ENCODE data around the gene RPL15.

Gene RPL15

DNA sequence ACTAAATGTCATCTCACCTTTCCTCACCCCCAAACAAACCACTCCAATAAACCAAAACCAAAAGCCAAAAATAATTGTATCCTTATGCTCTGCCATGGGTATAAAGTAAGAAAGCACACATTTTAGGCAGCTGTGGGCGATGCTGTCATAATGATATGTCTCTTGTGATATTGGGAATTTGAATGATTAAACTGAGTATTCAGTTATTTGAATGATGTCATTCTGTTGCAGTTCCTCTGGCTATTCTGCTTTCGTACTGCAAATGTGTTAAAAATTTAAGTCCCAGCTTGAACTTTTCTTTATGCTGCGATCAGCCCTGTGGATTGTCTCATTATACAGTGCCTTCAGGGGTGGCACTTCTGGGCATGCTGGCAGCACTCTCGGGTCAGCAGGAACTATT, 17.3 kb downstream of the RPL15 start:
- FAIRE-seq, result no peak

DNA sequence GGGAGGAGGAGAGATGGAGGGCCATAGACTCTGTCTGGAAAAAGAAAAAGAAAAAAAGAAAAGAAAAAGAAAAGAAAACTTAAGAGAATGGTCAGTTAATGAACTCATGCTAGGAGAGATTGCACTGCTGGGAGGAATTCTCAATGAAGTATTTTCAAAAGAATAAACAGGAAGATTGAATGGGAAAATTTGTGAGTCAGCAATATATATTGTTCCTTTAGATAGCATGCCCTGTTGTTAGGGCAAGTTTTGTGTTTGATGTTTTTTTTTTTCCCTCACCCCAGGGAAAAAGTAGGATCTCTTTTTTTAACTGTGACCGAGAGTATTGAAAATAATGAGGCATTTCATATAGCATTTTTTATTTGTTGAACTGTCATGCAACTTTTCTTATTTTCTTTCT, 20.4 kb downstream of the RPL15 start:
- no peak for FAIRE-seq

- FAIRE-seq, result no peak
Observed at GRCh38 chr3:23938688-23939087, 21.8 kb downstream of the RPL15 start.

- no peak for FAIRE-seq
Observed at GRCh38 chr3:23940775-23941174, 23.8 kb downstream of the RPL15 start.

DNA sequence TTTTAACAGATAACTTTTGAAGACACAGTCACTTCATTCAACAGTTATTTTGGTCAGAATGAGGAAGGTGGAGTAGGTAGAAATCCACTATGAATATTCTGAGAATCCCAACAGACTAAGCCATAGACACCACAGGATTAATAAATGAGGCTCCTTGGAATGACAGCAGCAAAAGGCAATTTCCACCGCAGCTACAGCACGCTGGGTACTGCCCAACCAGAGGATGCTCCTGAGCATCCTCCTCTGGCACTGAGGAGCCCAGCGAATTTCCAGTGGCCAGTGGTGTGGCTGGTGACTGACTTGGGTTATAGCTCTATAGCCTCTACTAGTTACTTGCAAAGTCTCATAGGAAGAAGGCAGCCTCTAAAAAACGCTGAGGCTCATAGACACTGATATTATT, 24.5 kb downstream of the RPL15 start:
- FAIRE-seq, result no peak

GRCh38 chr3:23942546-23942945, 25.6 kb downstream of the RPL15 start:
- FAIRE-seq, result no peak

GRCh38 chr3:23944007-23944783, 27.3 kb downstream of the RPL15 start:
- FAIRE-seq, result no peak

GRCh38 chr3:23944861-23945662, 28.1 kb downstream of the RPL15 start, which contains the start of gene NR1D2:
Gene NR1D2, plus strand, starts transcription at chr3:23945286. Its CDS starts 293 bp downstream, at chr3:23945579.
- FAIRE-seq, result no peak

GRCh38 chr3:23945663-23945912, 28.7 kb downstream of the RPL15 start:
- no peak for FAIRE-seq

GRCh38 chr3:23945913-23946687, 29.2 kb downstream of the RPL15 start:
- no peak for FAIRE-seq

DNA sequence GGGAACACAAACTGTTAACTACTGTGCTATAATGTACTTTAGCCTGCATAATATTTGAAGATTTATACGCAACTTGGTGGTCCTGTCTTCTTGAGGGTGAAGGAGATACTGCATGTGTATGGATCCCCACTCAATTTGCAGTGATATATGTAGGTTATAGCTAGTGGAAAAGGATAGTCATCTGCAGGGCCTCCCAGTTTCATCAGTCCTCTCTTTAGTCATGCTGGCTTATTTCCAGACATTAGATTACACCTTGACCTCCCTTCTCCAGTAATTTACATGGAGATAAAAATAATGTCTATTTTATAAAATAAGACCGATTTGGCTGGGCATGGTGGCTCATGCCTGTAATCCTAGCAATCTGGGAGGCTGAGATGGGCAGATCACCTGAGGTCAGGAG, 31.8 kb downstream of the RPL15 start:
- no peak for FAIRE-seq

- FAIRE-seq, result no peak
Observed at GRCh38 chr3:23949784-23950183, 32.9 kb downstream of the RPL15 start.

DNA sequence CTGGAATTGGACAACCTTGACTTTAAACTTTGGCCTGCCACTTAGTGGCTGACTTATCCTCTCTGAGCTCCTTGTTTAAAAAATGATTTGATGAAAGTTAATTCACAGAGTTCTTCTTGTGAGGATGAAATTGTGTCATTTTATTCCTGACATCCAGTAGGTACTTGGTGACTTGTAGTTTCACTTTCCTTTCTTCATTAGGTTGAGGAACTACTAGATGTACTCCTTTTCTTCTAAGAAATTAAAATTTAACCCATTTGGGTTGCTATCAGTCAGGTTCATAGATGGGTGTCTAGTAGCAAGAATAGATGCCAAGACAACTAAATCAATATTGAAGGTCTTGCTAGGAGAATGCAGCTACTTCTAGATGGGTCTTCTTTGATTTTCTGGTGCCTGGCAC, 33.4 kb downstream of the RPL15 start:
- peak; percentile 48 for FAIRE-seq

DNA sequence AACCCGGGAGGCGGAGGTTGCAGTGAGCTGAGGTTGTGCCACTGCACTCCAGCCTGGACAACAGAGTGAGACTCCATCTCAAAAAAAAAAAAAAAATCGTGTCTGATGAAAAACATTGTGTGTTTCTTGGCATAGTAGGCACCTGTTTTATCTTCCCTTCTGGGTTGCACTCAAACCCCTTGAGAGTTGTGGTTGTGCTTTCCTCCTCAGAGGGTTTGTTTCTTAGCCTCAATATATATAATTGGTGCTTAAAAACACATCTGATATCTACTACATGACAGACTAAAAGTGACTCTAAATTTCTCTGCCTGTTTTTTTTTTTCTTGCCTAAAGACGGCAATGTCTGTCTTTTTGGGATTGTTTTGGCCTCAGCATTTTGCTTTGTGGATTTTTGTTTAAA, 35.7 kb downstream of the RPL15 start:
- FAIRE-seq, result no peak

GRCh38 chr3:23953523-23953922, 36.6 kb downstream of the RPL15 start:
- FAIRE-seq, result no peak

- no peak for FAIRE-seq
Observed at GRCh38 chr3:23954144-23954543, 37.2 kb downstream of the RPL15 start.

DNA sequence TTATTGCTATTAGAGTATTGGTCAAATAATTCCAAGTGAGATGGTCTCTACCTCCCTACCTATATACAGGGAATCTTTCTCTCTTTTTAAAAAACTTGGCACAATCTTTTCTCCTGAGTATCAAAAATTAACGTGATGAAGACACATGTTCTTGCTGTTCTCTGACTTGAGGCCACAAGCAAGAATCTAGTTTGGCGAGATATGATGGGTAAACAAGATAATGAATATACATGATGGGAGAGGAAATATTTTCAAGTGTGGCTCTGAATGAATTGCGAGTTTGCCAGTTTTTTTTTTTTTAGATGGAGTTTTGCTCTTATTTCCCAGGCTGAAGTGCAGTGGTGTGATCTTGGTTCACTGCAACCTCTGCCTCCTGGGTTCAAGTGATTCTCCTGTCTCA, 39.8 kb downstream of the RPL15 start:
- no peak for FAIRE-seq

DNA sequence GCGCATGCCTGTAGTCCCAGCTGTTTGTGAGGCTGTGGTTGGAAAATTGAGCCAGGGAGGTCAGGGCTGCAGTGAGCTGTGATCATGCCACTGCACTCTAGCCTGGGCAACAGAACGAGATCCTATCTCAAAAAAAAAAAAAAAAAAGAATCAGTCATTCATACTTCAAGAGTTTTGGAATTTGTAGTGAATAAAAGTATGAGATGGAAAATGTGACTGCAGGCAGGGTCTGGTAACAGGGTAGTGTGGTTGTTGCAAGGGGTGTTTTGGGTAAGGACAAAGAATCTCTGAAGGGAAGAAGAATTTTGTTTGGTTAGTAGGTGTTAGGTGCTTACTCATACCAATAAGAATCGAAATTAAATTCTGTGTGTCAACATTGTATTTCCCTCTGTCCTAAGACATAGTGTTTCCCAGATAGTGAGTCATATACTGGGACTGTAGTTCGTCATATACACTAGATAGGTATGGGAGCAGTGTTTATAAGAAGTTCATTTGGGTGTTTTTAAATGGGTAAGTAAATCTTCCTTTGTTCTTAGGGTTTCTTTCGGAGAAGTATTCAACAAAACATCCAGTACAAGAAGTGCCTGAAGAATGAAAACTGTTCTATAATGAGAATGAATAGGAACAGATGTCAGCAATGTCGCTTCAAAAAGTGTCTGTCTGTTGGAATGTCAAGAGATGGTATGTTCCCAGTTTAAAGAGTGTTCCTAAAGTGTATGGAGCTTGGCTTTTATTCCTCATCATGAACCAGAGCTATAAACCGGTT, 42.4 kb downstream of the RPL15 start:
- no peak for FAIRE-seq

DNA sequence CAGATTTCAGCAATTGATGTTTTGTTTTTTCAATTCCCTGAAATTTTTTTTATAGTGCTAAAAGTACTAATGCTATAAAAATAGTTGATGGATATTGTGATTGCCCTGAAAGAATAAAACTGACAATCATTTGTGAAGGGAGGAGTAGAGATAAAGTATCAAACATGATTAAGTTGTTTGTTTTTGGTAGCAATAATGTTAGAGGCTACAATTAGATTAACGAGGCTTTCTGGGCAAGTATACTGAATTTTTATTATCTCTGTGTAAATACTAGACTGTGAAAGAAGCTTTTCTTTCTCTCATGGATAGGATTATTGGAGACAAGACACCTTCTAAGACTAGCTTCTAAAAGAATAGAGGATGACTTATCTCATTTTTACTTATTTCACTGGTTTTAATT, 43.7 kb downstream of the RPL15 start:
- FAIRE-seq, result no peak

- FAIRE-seq, result no peak
Observed at GRCh38 chr3:23961066-23961465, 44.1 kb downstream of the RPL15 start.

DNA sequence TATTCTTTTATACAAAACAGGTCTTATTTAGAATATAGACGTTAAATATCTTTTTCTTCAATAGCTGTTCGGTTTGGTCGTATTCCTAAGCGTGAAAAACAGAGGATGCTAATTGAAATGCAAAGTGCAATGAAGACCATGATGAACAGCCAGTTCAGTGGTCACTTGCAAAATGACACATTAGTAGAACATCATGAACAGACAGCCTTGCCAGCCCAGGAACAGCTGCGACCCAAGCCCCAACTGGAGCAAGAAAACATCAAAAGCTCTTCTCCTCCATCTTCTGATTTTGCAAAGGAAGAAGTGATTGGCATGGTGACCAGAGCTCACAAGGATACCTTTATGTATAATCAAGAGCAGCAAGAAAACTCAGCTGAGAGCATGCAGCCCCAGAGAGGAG, 45.0 kb downstream of the RPL15 start:
- no peak for FAIRE-seq

DNA sequence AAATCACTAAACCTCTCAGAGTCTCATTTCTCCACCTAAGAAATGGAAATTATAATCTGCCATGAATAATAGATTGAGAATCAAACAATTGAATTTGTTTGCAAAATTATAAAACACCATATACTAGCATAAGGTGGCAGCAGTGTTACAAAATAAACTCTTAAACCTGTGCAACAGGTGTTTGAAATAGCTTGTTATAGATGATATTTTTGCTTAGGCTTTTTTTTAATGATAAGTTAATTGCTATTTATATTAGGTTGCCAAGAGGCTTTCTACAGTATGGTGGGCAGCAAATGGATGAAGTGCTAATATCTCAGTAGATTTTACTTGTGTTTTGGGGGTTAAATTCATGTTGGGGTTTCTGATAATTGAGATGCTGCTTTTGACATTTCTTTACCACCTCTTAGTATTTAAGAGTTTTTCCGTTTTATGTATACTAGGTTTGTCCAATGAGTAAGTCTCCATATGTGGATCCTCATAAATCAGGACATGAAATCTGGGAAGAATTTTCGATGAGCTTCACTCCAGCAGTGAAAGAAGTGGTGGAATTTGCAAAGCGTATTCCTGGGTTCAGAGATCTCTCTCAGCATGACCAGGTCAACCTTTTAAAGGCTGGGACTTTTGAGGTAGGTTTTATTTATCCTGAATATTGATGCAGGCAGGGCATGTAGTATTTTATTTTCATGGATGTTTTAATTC, 47.8 kb downstream of the RPL15 start:
- no peak for FAIRE-seq

All from A204.1 (cell line).